Smooth muscle cell (in vitro differentiated cells): Measurements from ENCODE around the gene DCHS1. TPM values are rescaled to one million over a fixed set of nuclear protein-coding genes. Genes with fewer than 3 reads are reported as not detected.

Experiments used
- DNase-seq: peaks from one replicate; lab custom pipeline; 2025; ENCODE audit not compliant: unreplicated experiment; lab: John Stamatoyannopoulos, UW
- H2AFZ ChIP-seq: fragments of 200-600 bp; sonication (generic); 2 replicates; pipeline ENCODE4 v1.6.0; 2016; ENCODE audit warnings: antibody characterized with exemption, low read depth, mild to moderate bottlenecking
- H3F3A ChIP-seq: fragments of 200-600 bp; sonication (generic); 2 replicates; pipeline ENCODE4 v1.6.0; 2017; ENCODE audit warnings: antibody characterized with exemption, low read depth
- H3K27ac ChIP-seq: fragments of 200-600 bp; sonication (generic); 2 replicates; pipeline ENCODE4 v1.5.1; 2016; ENCODE audit warnings: low read depth, mild to moderate bottlenecking
- H3K27me3 ChIP-seq: fragments of 200-600 bp; sonication (generic); 2 replicates; pipeline ENCODE4 v1.6.1; 2016; ENCODE audit warnings: low read depth, mild to moderate bottlenecking
- H3K36me3 ChIP-seq: fragments of 200-600 bp; sonication (generic); 2 replicates; pipeline ENCODE4 v1.5.1; 2016; ENCODE audit warnings: low read depth
- H3K4me1 ChIP-seq: fragments of 200-600 bp; sonication (generic); 2 replicates; pipeline ENCODE4 v1.5.1; 2016; ENCODE audit warnings: low read depth
- H3K4me2 ChIP-seq: fragments of 200-600 bp; sonication (generic); 2 replicates; pipeline ENCODE4 v1.6.0; 2016; ENCODE audit warnings: mild to moderate bottlenecking
- H3K4me3 ChIP-seq: fragments of 200-600 bp; sonication (generic); 2 replicates; pipeline ENCODE4 v1.5.1; 2016; ENCODE audit warnings: mild to moderate bottlenecking
- H3K79me2 ChIP-seq: fragments of 200-600 bp; sonication (generic); 2 replicates; pipeline ENCODE4 v1.6.0; 2016; ENCODE audit warnings: low read depth, mild to moderate bottlenecking
- H3K9ac ChIP-seq: fragments of 200-600 bp; sonication (generic); 2 replicates; pipeline ENCODE4 v1.6.0; 2016; ENCODE audit warnings: low read depth
- H3K9me3 ChIP-seq: fragments of 200-600 bp; sonication (generic); replicated peaks from 2 replicates; pipeline ENCODE4 v1.5.1; 2016; ENCODE audit warnings: low read depth
- H4K20me1 ChIP-seq: fragments of 200-600 bp; sonication (generic); 2 replicates; pipeline ENCODE4 v1.6.0; 2016; ENCODE audit warnings: low read depth
- WGBS: methylation state at CpG from one replicate; pipeline ENCODE4 v1.1.7; 2016; ENCODE audit warnings: low lambda C conversion rate; 5-methylcytosine and 5-hydroxymethylcytosine counted together
- polyA plus RNA-seq: library from polyadenylated mRNA; unstranded; fragments of >200 nt; fragmentation: Nextera tagmentation; extraction: Ambion mirVana; gene quantifications from 2 replicates; pipeline ENCODE4 v1.2.1, GENCODE V29; 2016
- total RNA-seq: library from RNA; depleted of rRNA; stranded (reverse); fragments of >200 nt; gene quantifications from 2 replicates; pipeline ENCODE4 v1.2.3, GENCODE V29; 2014
- TF ChIP-seq, protein P1 (sequence below): fragments of 200-600 bp; sonication (generic); IDR thresholded peaks from 2 replicates; pipeline ENCODE4 v1.5.1; 2017; ENCODE audit warnings: borderline replicate concordance, mild to moderate bottlenecking, antibody characterized with exemption; ENCODE audit not compliant: insufficient read depth, poor library complexity, severe bottlenecking

DCHS1 gene
- total and polyA plus RNA-seq, 2 experiments from 2014 or later, result 24.5 to 34.2 TPM

GRCh38 chr11:6650980-6651379, 4.6 kb downstream of the DCHS1 start:
- TF ChIP-seq, protein P1, sequence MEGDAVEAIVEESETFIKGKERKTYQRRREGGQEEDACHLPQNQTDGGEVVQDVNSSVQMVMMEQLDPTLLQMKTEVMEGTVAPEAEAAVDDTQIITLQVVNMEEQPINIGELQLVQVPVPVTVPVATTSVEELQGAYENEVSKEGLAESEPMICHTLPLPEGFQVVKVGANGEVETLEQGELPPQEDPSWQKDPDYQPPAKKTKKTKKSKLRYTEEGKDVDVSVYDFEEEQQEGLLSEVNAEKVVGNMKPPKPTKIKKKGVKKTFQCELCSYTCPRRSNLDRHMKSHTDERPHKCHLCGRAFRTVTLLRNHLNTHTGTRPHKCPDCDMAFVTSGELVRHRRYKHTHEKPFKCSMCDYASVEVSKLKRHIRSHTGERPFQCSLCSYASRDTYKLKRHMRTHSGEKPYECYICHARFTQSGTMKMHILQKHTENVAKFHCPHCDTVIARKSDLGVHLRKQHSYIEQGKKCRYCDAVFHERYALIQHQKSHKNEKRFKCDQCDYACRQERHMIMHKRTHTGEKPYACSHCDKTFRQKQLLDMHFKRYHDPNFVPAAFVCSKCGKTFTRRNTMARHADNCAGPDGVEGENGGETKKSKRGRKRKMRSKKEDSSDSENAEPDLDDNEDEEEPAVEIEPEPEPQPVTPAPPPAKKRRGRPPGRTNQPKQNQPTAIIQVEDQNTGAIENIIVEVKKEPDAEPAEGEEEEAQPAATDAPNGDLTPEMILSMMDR, result no peak

GRCh38 chr11:6650104-6650503, 5.5 kb downstream of the DCHS1 start:
- TF ChIP-seq, protein P1, result no peak
- DNase-seq, result no peak
- peaks cover 35% of the 10 kb centered on the region for H3K79me2 ChIP-seq

More at GRCh38 chr11:6650980-6651379, 4.6 kb downstream of the DCHS1 start:
- no peak overlapping the region for H3K4me3 ChIP-seq
- no peaks in the 10 kb centered on the region for H3K36me3 ChIP-seq
- 40% methylated on average over 6 of the region's 6 CpGs for WGBS
- H3K27me3 ChIP-seq, result no peaks in the 10 kb centered on the region
- no peak overlapping the region for H3K9ac ChIP-seq
- DNase-seq, result no peak
- peaks cover 9% of the 10 kb centered on the region for H3F3A ChIP-seq
- peaks cover 36% of the 10 kb centered on the region for H4K20me1 ChIP-seq
- no peak overlapping the region for H3K4me2 ChIP-seq
- peaks cover 27% of the 10 kb centered on the region for H3K79me2 ChIP-seq
- peaks cover 11% of the 10 kb centered on the region for H3K4me1 ChIP-seq
- H2AFZ ChIP-seq, result no peak overlapping the region
- H3K27ac ChIP-seq, result no peak overlapping the region
- H3K9me3 ChIP-seq, result no peaks in the 10 kb centered on the region

DNA sequence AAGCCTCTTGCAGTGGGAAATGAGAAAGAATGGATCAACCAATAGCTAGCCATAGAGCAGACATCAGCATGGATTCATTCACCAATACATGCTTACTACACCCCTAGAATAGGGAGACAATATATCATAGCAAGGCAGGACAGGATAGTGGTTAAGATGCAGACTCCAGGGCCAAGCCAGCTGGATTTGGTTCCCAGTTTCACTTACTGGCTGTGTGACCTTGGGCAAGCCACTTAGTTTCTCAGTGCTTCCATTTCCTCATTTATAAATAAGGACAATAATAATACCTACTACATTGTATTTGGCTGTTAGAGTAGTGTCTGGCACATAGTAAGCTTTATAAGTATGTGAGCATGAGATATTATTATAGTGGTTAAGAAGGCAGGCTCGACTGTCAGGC, 7.1 kb downstream of the DCHS1 start:
- H3K27ac ChIP-seq, result peak overlapping the region; percentile 73
- H3F3A ChIP-seq, result peaks cover 9% of the 10 kb centered on the region
- H3K27me3 ChIP-seq, result no peaks in the 10 kb centered on the region
- no peak overlapping the region for H3K4me2 ChIP-seq
- peaks cover 11% of the 10 kb centered on the region for H3K4me1 ChIP-seq
- H3K4me3 ChIP-seq, result no peak overlapping the region
- peaks cover 45% of the 10 kb centered on the region for H3K79me2 ChIP-seq
- peaks cover 54% of the 10 kb centered on the region for H4K20me1 ChIP-seq
- no peaks in the 10 kb centered on the region for H3K9me3 ChIP-seq
- no peak overlapping the region for H2AFZ ChIP-seq
- 81% methylated on average over 1 of the region's 1 CpG for WGBS
- no peak overlapping the region for H3K9ac ChIP-seq
- H3K36me3 ChIP-seq, result no peaks in the 10 kb centered on the region
- TF ChIP-seq, protein P1, result no peak
- no peak for DNase-seq

More at GRCh38 chr11:6650104-6650503, 5.5 kb downstream of the DCHS1 start:
- H3K9me3 ChIP-seq, result no peaks in the 10 kb centered on the region
- H3K36me3 ChIP-seq, result no peaks in the 10 kb centered on the region
- H2AFZ ChIP-seq, result no peak overlapping the region
- peaks cover 45% of the 10 kb centered on the region for H4K20me1 ChIP-seq
- no peak overlapping the region for H3K9ac ChIP-seq
- H3K27me3 ChIP-seq, result no peaks in the 10 kb centered on the region
- no peak overlapping the region for H3K4me2 ChIP-seq
- no peak overlapping the region for H3K27ac ChIP-seq
- H3K4me3 ChIP-seq, result no peak overlapping the region
- H3K4me1 ChIP-seq, result peaks cover 11% of the 10 kb centered on the region
- peaks cover 9% of the 10 kb centered on the region for H3F3A ChIP-seq

GRCh38 chr11:6647836-6648235, 7.8 kb downstream of the DCHS1 start:
- H3K27me3 ChIP-seq, result no peaks in the 10 kb centered on the region
- peaks cover 45% of the 10 kb centered on the region for H3K79me2 ChIP-seq
- H4K20me1 ChIP-seq, result peaks cover 51% of the 10 kb centered on the region
- TF ChIP-seq, protein P1, result no peak
- peak overlapping the region; percentile 61 for H3K4me2 ChIP-seq
- no peaks in the 10 kb centered on the region for H3K9me3 ChIP-seq
- 100% methylated on average over 2 of the region's 2 CpGs for WGBS
- no peak overlapping the region for H2AFZ ChIP-seq
- H3K27ac ChIP-seq, result peak overlapping the region; percentile 73
- no peak overlapping the region for H3K4me3 ChIP-seq
- DNase-seq, result no peak
- peaks cover 11% of the 10 kb centered on the region for H3K4me1 ChIP-seq
- H3K36me3 ChIP-seq, result no peaks in the 10 kb centered on the region
- H3F3A ChIP-seq, result peaks cover 9% of the 10 kb centered on the region
- peak overlapping the region; percentile 0 for H3K9ac ChIP-seq
